ENCODE data around the gene ENGASE.

ENGASE gene

GRCh38 chr17:79102214-79102613 is 27.6 kb downstream of the ENGASE start:
- H3K4me3 ChIP-seq (replicated peaks; ENCODE audit: low read depth, low read length), result no peak overlapping the region
- no peak for DNase-seq (ENCODE audit: extremely low read depth, low read depth)
- TF ChIP-seq CTCF (IDR thresholded peaks at IDR 0.05; ENCODE audit: low read depth, low read length, missing control alignments), result no peak

DNA sequence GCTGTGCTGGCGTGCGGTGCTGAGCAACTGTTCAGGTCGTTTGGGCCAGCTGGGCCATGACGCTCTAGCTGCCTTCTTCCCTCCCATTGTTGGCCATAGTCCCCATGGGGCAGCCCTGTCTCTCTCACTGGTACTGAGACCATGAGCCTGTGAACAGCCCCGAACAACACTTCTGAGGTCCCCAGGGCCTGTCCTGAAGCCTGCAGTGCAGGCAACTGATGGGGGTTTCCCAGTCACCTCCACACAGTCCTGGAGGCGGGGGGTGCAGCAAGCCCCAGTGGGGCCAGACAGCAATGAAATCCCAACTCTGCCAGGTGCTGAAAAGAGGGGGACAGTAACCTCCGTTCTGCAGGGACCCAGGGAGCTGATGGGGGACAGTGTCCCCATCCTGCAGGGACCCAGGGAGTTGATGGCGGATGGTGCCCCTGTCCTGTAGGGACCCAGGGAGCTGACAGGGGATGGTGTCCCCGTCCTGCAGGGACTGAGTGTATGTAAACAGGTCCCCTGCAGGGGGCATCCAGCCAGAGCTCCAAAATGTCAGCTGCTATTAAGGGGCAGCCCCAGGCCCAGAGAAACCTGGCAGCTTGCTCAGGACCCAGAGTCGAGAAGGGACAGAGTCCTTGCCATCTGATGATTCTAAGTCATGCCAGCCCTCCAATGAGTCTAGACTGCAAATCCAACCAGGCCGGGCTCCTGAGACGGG is 30.4 kb downstream of the ENGASE start:
- DNase-seq (ENCODE audit: extremely low read depth, low read depth), result no peak
- H3K4me3 ChIP-seq (replicated peaks; ENCODE audit: low read depth, low read length), result no peak overlapping the region
- no peak for TF ChIP-seq CTCF (IDR thresholded peaks at IDR 0.05; ENCODE audit: low read depth, low read length, missing control alignments)

- TF ChIP-seq CTCF (IDR thresholded peaks at IDR 0.05; ENCODE audit: low read depth, low read length, missing control alignments), result no peak
- no peak overlapping the region for H3K4me3 ChIP-seq (replicated peaks; ENCODE audit: low read depth, low read length)
- no peak for DNase-seq (ENCODE audit: extremely low read depth, low read depth)
These were observed 31.3 kb downstream of the ENGASE start for GRCh38 chr17:79105937-79106336.

GRCh38 chr17:79106958-79107357 is 32.3 kb downstream of the ENGASE start:
- no peak overlapping the region for H3K4me3 ChIP-seq (replicated peaks; ENCODE audit: low read depth, low read length)
- no peak for DNase-seq (ENCODE audit: extremely low read depth, low read depth)
- TF ChIP-seq CTCF (IDR thresholded peaks at IDR 0.05; ENCODE audit: low read depth, low read length, missing control alignments), result no peak

DNA sequence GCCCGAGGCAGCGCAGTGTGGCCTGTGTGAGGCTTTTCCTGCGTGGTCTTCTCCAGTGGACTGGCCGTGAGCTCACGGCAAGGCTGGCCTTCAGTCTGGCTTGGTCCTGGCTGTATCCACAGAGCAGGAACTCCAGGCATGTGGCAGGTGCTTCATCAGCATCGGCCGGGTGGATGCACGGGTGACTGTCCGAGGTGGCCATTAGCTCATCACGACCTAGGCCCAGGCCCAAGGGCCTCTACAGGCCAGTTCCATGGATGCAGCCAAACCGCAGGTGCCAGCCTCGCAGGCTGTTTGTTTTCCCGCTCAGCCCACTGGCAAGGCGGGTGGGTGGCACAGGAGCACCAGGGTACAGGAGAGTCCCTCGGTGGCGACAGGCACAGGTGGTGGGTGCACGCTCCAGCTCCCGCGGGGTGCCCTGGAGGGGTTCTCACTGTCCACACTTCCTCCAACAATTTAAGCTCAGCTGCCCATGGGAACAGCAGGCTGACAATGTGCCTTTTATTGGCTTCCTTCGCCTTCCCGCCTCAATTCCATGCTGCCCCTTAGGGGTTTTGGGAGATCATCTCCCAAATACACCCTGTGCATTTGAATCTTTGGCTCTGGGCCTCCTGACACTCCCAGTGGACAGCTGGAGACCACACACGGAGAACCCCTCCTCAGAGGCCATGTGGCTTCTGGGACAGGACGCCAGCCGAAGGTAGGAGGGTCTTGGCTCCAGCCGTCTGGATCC is 33.0 kb downstream of the ENGASE start:
- no peak for DNase-seq (ENCODE audit: extremely low read depth, low read depth)
- no peak overlapping the region for H3K4me3 ChIP-seq (replicated peaks; ENCODE audit: low read depth, low read length)
- TF ChIP-seq CTCF (IDR thresholded peaks at IDR 0.05; ENCODE audit: low read depth, low read length, missing control alignments), result no peak

DNA sequence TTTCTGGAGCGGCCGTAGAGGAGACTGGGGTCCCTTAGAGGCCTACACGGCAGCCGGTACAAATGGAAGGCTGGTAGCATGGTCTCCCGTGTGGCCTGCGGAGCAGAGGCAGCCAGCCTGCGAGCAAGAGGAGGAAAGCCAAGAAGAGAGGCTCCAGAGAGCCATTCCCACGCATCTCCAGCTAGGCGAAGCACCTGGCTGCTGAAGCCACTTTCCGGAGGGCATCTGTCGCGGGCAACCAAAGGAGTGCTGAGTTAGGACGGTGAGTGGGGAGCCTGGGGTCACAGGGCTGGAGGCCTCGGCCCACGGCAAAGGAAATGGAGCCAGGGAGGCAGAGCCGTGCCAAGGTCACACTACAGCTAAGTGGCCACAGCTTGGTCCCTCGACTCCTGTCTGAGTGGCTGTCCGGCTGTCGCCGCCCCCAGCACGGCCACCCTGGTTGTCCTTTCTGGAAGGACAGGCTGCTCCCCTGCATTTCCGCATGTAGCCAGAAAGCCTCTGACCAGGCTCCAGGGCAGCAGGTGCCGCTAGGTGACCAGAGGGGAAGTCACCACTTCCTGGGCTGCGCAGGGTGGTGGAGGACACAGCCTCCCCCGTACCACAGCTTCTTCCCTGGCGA is 33.7 kb downstream of the ENGASE start:
- DNase-seq (ENCODE audit: extremely low read depth, low read depth), result no peak

More for the DNA sequence above, 33.7 kb downstream of the ENGASE start:
- H3K4me3 ChIP-seq (replicated peaks; ENCODE audit: low read depth, low read length), result no peak overlapping the region
- no peak for TF ChIP-seq CTCF (IDR thresholded peaks at IDR 0.05; ENCODE audit: low read depth, low read length, missing control alignments)

All from HFF-Myc (cell line).